NAMALWA (cell line): Measurements from ENCODE around the gene B4GALT1.

ENCODE experiments used
- DNase-seq: peaks from one replicate; pipeline ENCODE4 v3.0.0-alpha.2; 2015; ENCODE audit warnings: low spot score

The B4GALT1 gene, protein sequence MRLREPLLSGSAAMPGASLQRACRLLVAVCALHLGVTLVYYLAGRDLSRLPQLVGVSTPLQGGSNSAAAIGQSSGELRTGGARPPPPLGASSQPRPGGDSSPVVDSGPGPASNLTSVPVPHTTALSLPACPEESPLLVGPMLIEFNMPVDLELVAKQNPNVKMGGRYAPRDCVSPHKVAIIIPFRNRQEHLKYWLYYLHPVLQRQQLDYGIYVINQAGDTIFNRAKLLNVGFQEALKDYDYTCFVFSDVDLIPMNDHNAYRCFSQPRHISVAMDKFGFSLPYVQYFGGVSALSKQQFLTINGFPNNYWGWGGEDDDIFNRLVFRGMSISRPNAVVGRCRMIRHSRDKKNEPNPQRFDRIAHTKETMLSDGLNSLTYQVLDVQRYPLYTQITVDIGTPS

DNA sequence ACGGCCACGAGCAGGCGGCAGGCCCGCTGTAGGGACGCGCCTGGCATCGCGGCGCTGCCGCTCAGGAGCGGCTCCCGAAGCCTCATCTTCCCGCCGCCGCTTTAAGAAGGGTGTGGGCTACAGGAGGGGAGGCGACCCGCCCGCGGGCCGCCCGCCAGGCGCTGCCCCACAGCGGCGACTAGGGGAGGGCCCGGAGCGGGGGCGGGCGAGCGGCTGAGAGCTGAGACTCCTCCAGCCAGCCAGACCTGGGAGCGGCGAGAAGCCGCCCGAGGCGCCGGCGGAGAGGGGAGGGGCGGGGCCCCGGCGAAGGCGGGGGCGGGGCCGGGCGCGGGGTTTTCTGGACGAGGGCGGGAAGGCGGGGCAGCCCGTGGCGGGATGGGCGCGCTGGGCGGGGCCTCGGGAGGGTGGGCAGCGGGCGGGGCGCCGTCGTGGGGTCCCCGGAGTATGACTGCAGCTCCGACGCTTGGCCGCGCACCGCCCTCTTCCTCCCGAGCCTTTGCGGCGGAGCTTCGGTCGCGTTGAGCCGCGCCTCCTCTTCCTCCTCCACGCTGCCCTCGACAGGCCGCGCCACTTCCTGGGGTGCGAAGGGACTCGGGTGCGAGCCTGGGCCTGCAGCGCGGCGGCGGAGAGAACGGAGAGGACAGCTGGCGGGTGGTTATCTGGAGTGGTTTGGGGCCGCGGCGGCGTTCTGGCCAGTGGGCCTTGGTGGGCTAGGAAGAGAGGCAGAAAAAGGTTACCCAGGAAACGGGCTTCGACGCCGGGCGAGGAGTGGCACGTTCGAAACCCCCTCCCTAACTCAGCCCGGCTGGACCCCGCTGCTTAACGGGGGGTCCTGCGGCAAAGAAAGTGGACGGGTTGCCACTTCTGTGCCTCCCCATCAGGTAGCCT is at the start of gene B4GALT1:
B4GALT1 (minus strand) TSS at position 253 of the 888 bp plus-strand sequence; CDS start at position 86, 167 bp downstream.
- peak; percentile 92 for DNase-seq

DNA sequence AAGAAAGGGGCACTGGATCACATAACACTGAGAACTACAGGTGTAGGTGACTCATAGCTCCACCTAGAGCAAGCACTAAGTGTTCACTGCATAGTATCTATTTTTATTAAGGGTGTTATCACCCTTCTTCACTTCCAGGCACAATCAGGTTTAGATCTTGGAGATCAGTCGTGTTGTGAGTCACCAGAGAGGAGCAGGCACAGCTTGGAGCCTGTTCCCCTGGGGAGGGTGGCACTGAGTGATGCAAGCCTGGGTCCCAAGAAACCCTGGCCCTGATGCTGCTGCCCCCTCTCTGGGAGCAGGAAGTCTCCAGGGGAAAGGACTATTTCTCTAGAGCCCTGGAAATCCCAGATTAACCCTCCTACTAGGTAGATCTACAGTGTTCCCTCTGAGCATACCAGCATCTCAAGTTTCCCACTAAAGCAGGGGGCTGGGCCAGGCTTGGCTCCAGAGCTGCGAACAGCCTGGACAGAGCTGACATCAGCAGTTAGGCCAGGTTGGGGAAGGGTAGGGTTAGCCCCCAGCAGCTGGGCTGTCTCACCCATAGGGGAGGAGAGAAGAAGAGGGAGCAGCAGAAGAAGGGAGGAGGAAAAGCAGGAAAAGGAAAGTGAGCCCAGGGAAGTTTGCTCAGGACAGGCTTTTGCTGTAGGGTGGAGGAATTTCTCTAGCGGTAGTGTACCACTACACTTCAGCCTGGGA is 44.7 kb upstream of the B4GALT1 start:
- no peak for DNase-seq

DNA sequence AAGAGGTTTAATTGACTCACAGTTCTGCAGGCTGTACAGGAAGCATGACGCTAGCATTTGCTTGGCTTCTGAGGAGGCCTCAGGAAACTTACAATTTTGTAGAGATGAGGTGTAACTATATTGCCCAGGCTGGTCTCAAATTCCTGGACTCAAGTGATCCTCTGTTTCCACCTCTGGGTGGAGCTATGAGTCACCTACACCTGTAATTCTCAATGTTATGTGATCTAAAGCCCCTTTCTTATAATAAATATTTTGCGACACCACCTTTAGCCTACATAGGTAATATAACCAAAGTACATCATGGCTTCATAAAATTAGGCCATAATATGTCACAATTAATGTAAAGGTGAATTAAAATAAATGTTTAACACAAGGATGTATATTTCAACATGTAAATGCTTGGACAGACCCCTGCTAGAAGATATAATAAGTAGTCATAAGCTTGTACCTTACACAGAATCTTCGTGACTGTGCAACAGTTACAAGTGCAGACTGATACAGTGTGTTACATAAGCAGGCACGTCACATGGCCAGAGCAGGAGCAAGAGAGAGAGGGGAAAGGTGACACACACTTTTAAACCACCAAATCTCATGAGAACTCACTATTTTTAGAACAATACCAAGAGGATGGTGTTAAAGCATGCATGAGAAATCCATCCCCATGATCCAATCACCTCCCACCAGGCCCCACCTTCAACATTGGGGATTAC is 43.0 kb upstream of the B4GALT1 start:
- no peak for DNase-seq

DNA sequence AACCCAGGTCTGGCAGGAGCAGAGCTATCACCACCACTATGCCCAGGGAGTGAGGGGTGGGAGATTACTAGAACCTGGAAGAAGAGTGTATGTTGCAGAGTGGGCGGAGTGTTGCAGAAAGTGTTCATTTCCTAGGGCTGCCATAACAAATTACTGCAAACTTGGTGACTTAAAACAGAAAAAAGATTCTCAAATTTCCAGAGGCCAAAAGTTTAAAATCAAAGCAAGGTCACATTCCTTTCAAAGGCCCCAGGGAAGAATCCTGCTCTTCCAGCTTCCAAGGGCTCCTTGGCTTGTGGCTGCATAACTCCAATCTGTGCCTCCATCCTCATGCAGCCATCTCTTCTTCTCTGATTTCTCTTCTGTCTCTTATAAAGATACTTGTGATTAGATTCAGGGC is 42.3 kb upstream of the B4GALT1 start:
- DNase-seq: no peak

DNA sequence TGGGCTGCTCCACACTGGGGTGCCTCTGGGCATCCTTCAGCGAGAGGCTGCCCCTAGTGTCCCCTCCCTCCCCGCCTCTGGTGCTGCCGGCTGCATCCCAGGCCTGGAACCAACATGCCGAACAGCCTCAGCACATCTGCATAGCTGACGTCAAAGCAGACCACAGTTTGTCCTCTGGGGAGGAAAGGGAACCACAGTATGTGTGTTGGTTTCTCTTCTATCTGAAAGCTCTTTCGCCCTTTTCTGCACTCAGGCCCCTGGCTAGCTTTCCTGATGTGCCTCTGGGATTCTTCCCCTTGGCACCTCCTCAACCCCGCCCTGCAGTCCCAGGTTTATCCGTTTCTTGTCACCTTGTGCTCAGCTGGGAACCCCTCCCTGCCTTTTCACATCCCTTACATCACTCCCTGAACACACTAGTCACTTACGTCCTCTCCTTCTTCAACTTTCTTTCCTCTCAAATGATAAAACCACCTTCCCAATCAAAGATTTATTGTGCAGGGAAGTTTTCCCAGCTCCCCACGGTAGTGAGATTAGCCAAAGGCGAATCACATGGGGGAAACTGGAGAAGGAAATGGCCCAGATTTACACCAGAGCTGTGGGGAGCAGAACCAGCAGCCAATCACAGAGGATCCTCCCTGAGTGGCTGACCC is 35.5 kb upstream of the B4GALT1 start:
- DNase-seq: peak; percentile 90

GRCh38 chr9:33202018-33202417 is 34.9 kb upstream of the B4GALT1 start:
- DNase-seq: no peak

DNA sequence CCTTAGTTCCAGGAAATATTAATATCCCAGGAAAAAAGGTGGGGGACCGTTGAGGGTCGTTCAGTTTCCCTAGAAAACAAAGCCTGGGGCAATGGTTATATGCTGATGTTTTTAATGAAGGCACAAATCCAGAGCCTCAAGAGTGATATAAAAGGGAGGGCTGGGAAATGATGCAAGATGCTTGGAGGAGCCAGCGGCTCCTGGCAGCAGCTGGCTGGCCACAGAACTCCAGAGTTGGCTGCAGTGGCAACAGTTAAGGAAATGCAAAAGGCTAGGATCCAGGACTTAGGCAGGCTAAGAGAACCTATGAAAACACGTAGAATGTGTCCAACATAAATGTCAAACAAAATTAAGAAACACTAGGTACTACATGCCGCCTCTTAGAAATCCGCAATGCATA is 31.0 kb upstream of the B4GALT1 start:
- no peak for DNase-seq

DNA sequence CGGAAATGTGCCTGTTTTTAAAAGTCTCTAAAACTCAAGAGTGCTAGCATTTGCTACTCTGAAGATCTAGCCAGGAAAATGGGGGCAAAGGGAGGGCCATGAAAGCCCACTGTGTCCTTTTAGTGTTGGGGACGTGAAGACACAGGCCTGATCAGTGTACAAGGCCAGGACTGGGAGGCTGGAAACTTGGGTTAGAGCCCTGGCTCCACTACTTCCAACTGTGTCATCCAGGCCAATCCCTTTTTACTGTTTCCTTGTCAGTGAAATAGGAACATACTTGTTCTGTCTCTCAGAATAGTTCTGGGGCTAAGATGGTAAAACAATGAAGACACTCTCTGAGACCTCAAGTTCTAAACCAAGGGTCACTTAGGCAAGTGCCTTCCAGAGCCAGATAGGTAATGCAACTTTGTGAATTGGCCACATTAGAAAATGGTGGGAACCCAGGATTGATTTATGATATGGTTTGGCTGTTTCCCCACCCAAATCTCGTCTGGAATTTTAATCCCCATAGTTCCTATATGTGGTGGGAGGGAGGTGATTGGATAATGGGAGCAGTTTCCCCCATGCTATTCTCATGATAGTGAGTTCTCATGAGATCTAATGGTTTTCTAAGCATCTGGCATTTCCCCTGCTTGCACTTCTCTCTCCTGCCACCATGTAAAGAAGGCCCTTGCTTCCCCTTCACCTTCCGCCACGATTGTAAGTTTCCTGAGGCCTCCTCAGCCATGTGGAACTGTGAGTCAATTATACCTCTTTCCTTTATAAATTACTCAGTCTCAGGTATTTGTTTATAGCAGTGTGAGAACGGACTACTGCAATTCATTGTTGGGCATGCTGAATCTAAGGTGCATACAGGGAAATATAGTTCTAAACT is 30.4 kb upstream of the B4GALT1 start:
- no peak for DNase-seq

DNA sequence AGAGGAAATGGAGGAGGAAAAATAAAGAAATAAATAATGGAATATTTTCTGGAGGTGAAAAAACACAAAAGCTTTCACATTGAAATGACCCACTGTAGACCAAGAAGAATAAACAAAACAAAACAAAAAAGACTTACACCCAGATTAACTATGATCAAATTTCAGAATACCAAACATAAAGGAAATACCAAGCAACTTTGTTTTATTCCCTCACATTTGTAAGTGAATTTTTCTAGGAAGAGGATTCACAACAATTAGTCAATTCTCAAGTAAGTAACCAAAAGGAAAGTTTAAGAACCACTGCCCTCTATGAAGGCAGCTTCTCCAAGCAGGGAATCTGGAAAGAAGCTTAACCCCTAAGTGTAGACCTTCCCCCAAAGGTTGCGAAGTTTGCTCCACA is 29.6 kb upstream of the B4GALT1 start:
- no peak for DNase-seq

- DNase-seq: no peak
Measured at GRCh38 chr9:33193818-33194217, 26.7 kb upstream of the B4GALT1 start.

DNA sequence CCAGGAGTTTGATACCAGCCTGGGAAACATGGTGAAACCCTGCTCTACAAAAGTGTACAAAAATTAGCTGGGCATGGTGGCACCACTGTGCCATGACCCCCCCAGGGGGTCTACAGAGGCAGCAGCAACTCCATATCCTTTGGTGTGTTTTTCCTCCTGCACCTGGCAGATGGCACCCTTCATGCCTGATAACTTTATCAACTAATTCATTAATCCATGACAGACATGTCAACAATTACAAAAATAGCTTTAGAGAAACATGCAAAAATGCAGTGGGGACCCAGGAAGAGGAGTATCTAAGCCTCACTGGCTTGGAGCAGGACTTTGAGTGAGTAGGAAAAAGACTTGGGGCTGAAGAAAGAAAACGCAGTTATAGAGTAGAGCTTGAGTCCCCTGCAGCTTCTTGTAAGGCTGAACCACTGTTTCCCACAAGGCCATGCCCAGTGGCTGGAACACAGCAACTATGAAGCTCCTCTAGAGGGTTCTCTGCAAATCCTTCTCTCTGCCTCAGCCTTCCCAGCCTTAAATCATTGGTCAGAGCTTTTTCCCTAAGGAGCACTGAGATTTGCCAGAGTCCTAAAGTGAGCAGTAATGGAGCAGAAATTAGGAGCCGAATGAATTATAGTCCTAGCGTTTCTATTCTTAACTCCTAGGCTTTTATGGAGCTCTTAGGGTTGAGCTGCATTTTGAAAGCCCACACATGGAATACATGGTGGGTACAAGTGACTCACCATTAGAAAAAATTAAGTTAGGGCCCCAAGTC is 25.5 kb upstream of the B4GALT1 start:
- peak; percentile 62 for DNase-seq

DNA sequence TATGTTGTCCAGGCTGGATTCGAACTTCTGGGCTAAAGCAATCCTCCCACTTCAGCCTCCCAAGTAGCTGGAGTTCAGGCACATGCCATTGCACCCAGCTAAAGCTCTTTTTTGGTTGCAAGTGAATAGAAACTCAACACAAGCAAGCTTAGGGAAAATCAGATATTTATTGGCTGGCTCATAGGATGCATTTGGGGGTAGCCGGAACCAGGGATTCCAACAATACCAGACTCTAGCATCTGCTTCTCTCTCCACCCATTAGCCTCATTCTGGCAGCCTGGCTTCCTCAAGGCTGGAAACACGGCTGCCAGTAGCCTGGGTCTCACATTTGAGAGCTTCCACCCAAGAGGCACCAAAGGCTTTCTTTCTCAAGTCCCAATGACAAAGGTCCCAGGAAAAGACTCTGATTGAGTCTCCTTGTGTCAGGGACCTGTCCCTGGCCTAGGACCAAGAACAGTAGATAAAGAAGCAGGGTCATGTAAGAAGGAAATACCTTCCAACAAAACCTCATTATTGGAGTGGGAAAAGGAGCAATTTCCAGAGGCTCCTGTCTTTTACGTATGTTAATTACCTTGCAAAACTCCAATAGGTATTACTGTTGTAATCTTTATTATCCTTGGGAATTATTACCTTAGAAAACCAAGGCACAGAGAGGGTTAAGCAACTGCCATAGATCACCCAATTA is 23.0 kb upstream of the B4GALT1 start:
- no peak for DNase-seq

DNA sequence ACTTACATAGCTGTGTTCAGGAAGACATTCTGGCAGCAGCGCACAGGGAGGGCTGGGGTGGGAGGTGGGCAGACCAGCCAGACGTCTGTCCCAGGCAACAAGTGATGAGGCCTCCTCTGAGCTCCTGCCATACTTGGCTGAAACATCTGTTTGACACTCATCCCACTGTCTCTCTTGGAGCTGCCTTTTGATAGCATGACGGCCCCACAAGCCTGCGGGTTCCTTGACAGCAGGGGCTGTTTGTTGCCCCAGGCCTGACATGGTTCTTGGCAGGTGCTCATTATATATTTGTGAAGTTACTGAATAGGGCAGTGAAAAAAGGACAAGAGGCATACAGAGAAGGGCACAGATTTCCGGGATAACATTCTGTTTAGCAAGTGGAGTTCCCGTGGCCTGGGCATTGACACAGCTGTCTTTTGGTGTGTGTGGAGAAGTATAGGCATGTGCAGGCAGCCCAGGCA is 22.2 kb upstream of the B4GALT1 start:
- DNase-seq: no peak

GRCh38 chr9:33188711-33189110 is 21.6 kb upstream of the B4GALT1 start:
- no peak for DNase-seq

GRCh38 chr9:33187519-33188218 is 20.5 kb upstream of the B4GALT1 start:
- no peak for DNase-seq

DNA sequence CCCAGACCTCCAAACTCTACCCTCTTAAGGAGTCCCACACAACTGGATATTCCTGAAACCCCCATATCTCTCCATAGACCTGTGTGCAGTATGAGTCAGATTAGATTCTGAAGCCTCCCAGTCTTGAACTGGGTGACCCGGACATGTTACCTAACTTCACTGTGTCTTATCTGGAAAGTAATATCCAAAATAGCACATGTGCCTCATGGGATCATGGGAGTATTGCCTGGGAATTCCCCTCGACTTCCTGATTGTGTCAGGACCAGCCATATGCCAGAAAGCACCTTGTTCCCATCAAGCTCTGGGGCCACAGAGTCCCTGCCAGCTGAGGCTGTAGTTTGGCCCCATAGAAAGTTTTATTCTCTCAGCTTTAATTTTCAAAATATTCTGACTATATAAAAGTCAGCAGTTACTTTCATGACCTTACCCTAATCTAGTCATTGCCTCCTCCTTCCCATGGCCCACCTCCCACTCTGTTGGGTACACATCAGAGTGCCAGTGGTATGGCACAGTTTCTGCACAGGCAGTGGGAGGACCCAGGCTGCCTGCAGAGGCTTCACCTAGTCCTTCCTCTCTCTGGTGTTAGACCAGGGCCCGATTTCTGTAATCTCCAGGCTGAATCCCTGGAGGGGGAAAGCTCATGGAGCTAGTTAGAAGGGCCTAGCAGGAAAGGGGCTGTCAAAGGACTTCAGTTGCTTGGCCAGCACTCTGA is 19.5 kb upstream of the B4GALT1 start:
- DNase-seq: no peak

DNA sequence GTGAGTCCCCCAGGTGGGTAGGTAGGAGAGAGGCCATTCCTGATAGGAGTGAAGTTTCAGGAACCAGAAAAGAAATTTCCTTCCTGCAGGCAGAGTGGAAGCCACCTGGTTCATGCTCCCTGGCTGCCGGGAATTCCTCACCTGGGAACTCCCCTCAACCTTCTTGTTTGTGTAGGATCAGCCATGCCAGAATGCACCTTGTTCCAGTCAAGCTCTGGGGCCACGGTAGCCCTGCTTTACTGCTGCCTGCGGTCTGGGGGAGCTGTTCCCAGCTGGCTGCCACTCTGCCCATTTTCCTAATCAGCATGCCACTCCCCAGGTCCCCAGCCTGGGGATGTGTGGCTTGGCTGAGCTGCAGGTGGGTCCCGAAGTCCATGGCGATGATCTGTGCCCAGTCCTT is 18.7 kb upstream of the B4GALT1 start:
- DNase-seq: no peak

DNA sequence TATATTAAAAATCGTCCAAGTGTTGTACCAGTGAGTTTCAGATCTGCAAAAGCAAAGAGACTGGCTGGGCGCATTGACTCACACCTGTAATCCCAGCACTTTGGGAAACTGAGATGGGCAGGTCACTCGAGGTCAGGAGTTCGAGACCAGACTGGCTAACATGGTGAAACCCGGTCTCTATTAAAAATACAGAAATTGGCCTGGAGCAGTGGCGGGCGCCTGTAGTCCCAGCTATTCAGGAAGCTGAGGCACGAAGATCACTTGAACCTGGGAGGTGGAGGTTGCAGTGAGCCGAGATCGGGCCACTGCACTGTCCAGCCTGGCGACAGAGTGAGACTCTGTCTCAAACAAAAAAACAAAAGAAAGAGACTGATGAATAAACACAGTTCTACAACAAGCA is 18.3 kb upstream of the B4GALT1 start:
- DNase-seq: no peak
